DMS53 treated with DMSO at 0.1 percent for 48 hours (cell line): Measurements from ENCODE around the gene CLRN3.

Source experiments
- DNase-seq: peaks from one replicate; lab custom pipeline; 2025; ENCODE audit not compliant: unreplicated experiment; lab: John Stamatoyannopoulos, UW

The CLRN3 gene

GRCh38 chr10:127899766-127900387, 7.1 kb upstream of the CLRN3 start:
- DNase-seq: no peak

GRCh38 chr10:127897177-127897576, 4.4 kb upstream of the CLRN3 start:
- no peak for DNase-seq

GRCh38 chr10:127896590-127896989, 3.8 kb upstream of the CLRN3 start:
- no peak for DNase-seq

GRCh38 chr10:127894146-127894545, 1.4 kb upstream of the CLRN3 start:
- DNase-seq: no peak

GRCh38 chr10:127890832-127891334, 1.9 kb downstream of the CLRN3 start:
- DNase-seq: no peak

GRCh38 chr10:127890216-127890615, 2.5 kb downstream of the CLRN3 start:
- no peak for DNase-seq

- DNase-seq: no peak
These were observed 3.0 kb downstream of the CLRN3 start for GRCh38 chr10:127889605-127890195.

GRCh38 chr10:127888521-127889312, 4.0 kb downstream of the CLRN3 start:
- no peak for DNase-seq

- no peak for DNase-seq
These were observed 5.0 kb downstream of the CLRN3 start for GRCh38 chr10:127887541-127888415.

GRCh38 chr10:127886371-127887051, 6.2 kb downstream of the CLRN3 start:
- no peak for DNase-seq

GRCh38 chr10:127884501-127884900, 8.2 kb downstream of the CLRN3 start:
- DNase-seq: no peak

GRCh38 chr10:127883516-127883915, 9.2 kb downstream of the CLRN3 start:
- no peak for DNase-seq

- DNase-seq: no peak
These were observed 9.8 kb downstream of the CLRN3 start for GRCh38 chr10:127882801-127883459.

- DNase-seq: no peak
These were observed 10.3 kb downstream of the CLRN3 start for GRCh38 chr10:127882391-127882790.

- no peak for DNase-seq
These were observed 11.5 kb downstream of the CLRN3 start for GRCh38 chr10:127881262-127881661.

GRCh38 chr10:127880557-127880956, 12.2 kb downstream of the CLRN3 start:
- DNase-seq: no peak

- no peak for DNase-seq
These were observed 14.2 kb downstream of the CLRN3 start for GRCh38 chr10:127878475-127879055.

- DNase-seq: no peak
These were observed 15.0 kb downstream of the CLRN3 start for GRCh38 chr10:127877699-127878098.

GRCh38 chr10:127877116-127877515, 15.6 kb downstream of the CLRN3 start:
- no peak for DNase-seq

- no peak for DNase-seq
These were observed 16.8 kb downstream of the CLRN3 start for GRCh38 chr10:127875916-127876315.
